Measurements from ENCODE around the gene GTF3A. TPM values are rescaled to one million over a fixed set of nuclear protein-coding genes. Genes with fewer than 3 reads are reported as not detected.

Gene GTF3A
- total RNA-seq = 110 and 165 TPM in 2 replicates

DNA sequence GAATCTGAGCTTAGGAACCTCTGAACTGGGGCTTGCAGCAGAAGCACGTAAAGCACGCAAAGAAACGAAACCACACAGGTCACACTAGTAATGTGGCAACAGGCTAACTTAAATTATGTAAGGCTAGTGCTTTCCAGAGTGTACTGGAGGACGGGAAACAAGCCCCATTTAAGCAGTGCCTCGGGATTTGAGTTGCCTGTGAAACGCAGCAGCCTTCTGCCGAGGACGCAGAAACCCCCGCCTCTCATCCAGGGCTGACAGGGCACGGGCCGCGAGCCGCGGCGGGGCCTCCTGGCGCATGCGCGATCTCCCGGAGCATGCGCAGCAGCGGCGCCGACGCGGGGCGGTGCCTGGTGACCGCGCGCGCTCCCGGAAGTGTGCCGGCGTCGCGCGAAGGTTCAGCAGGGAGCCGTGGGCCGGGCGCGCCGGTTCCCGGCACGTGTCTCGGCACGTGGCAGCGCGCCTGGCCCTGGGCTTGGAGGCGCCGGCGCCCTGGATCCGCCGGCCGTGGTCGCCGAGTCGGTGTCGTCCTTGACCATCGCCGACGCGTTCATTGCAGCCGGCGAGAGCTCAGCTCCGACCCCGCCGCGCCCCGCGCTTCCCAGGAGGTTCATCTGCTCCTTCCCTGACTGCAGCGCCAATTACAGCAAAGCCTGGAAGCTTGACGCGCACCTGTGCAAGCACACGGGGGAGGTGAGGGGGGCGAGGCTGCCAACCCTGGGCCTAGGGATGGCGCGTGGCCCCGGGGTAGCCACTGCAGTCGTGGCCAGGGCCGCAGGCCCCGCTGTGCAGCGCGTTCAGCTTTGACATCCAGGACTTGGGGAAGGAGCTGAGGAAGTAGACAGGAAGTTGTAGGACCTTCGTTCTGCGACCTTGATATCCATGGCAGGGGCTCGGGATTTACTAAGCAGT lies at the start of gene GTF3A:
TSS of gene GTF3A (plus strand) at position 374 of the 912 bp plus-strand sequence.

DNA sequence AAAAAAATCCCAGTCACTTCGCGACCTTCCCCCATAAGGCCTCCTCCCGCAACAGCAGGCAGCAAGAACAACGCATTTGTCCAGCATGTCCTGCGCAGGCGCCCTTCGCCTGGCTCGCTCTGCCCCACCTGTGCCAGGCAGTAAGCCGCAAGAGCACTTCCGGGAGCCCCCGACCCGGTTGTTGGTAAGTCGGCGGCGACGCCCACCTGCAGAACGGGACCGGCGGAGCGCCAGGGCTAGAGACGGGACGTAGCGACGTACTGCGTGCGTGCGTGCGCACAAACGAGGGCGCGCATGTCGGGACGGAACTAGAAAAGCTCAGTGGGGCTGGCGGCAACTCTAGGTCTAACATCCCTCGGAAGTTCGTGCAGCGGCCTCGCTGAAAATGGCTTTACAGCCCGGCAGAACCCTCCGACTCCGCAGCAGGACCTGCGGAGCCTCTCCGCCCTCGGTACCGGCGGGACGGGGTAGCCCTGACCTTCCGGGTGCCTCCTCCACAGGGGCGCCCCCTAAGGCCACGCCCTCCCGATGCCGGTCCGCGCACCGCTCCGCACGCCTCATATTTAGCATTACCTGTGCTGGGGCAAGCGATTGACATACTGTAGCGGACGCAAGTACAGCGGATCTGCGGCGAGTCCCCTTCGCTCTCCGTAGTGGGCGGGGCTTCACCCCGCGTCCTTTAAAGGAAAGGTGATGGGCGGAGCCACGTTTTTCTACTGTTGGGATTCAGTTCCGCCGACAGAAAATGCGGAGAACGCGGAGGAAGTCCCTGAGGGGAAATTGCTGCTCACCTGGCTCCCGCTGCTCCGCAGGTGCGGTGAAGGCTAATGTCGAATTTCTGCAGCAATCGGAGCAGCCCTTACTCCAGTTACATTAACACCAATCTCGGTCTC lies 25.8 kb downstream of the GTF3A start, which contains the start of gene MTIF3:
TSS of gene MTIF3 (minus strand) at position 629 of the 893 bp plus-strand sequence. CDS start 10,116 bp downstream, outside the sequence.

Other genes starting within 250 kb of the GTF3A start
- gene RPL21, start 173.1 kb upstream of the GTF3A start, total RNA-seq = 842 and 1,022 TPM in 2 replicates
- gene RASL11A, start 153.8 kb upstream of the GTF3A start, total RNA-seq = 2.6 and 3.3 TPM in 2 replicates
- gene MTIF3, start 25.9 kb downstream of the GTF3A start, total RNA-seq = 43.9 and 53.6 TPM in 2 replicates
- 7.8 and 9.1 TPM in 2 replicates for gene LNX2, start 195.9 kb downstream of the GTF3A start, total RNA-seq
- 119 and 121 TPM in 2 replicates for gene POLR1D, start 197.3 kb downstream of the GTF3A start, total RNA-seq

All from epithelial cell of umbilical artery (primary cell).